NCI-H748 (cell line): ENCODE results near the gene ARHGAP33.
A peak's percentile ranks its signal among the peaks of the same experiment; 100 is the strongest.
"Not testable (repeated sequence)": the region's sequence is repeated elsewhere in the genome, so short reads cannot be mapped to it uniquely, and the experiment has no call there.

ENCODE experiments used
- DNase-seq: peaks from one replicate; lab custom pipeline; 2025; ENCODE audit not compliant: unreplicated experiment; lab: John Stamatoyannopoulos, UW

ARHGAP33 gene

DNA sequence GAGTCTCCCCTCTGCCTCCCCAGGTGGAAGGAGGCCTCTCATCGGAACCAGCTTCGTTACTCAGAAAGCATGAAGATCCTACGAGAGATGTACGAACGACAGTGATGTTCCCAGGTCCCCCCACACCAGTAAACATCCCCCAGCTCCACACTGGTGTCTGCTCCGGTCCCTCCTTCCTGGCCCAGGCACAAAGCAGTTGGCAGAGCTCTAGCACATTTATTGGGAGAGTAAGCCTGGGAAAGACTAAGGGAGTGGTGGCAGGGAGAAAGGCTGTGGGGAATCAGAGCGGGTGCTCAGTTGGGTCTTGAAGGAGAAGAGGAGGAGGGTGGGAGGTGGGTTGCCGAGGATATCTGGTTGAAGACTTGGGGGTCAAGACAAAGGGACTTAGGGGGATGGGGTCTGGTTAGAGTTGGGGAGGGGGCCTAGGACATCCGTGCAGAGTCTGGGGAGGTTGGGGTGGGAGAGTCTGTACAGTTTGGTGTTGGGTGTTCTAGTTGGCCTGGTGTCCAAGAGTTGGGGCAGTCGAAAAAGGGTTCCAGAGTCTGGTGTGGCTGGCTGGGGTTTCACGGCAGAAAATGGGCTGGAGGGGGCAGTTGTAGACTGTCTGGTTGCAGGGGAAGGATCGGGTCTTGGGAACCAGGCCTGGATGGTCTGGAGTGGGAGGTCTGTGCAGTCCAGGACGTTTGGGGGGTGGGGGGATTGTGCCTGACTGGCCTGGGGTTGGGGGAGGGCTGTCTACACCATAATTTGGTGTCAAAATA, 20.8 kb upstream of the ARHGAP33 start:
- no peak for DNase-seq

- DNase-seq = no peak
Measured at GRCh38 chr19:35755131-35755549, 20.2 kb upstream of the ARHGAP33 start.

DNA sequence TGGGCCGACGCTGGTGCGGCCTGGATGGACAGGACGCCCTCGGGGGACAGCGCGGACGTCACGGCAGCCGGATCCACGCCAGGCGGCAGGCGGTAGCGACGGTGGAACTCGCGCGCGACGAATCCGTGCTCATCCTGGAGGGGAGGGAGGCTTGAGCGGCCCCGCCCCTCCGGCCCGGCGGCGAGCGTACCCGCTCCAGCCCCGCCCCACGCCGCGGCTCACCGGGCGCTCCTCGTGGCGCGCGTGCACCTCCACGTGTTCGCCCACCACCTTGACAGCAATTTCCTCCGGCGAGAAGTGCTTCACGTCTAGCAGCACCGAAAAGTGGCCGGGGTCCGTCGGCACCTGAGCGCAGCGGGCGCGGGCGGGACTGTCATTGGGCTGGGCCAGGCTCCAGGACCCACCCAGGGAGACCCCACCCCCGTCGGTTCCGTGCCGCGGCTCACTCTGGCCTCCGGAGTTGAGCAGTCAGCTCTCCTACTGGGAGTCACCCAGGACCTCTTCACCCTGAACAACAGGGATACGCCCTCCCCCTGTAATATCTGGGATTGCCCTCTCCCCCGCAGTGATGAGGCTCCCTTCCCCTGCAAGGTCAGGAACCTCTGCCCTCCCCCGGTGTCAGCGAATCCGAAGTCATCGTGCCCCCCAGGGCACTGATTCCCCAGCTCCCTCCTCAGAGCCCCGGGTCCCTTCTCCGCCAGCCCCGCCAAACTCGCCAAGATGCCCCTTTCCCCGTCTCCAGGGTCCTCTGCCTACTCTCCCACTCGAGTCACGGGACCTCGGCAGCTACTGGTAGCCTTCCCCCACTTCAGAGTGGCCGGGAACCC, 19.6 kb upstream of the ARHGAP33 start:
- peak; percentile 58 for DNase-seq

- DNase-seq = peak; percentile 50
Measured at GRCh38 chr19:35756377-35757230, 18.8 kb upstream of the ARHGAP33 start, which contains the start of gene HSPB6. Gene HSPB6, minus strand, starts transcription at chr19:35757029. Its CDS starts 21 bp downstream, at chr19:35757008.

- DNase-seq = peak; percentile 87
Measured at GRCh38 chr19:35757231-35757748, 18.1 kb upstream of the ARHGAP33 start.

DNA sequence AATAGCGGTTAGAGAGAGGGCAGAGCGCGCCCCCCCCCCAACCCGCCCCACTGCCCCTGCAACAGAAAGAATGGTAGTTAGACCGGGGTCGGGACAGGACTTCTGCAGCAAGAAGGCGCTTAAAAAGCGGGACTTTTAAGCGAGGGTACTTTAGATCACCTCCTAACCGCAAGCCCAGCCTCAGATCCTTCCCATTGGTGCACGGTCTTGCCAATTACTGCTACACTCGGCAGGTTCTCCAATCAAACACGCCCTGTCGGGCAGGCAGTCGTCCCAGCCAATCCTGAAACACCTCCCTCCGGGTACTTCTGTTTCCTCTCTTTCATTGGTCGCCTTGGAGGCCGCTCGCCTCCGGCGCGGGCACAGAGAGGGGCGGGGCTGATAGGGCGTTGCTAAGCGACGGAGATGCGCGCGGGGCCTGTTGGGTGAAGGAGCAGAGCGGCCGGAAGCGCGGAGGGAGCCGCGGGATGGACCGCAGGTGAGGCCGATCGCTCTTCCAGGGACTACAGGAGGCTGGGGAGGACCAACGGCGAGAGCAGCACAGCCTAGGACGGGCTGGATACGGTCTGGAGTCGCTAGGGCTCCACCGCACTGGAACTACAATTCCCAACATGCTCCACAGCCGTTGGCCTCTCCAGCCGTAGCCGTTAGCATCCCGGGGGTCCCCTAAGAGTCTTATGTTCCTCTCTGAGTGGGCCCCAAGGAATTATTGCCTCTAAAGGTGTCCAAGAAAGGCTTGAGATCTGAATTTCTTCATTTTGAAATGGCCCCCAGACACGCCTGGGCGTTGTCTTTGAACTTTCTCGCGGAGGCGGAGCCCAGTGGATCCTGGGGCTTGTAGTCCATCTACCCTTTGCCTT, 17.4 kb upstream of the ARHGAP33 start, which contains the start of gene PROSER3:
TSS of gene PROSER3 (plus strand) at position 428 of the 860 bp plus-strand sequence. CDS start at position 468, 40 bp downstream.
- peak; percentile 100 for DNase-seq

DNA sequence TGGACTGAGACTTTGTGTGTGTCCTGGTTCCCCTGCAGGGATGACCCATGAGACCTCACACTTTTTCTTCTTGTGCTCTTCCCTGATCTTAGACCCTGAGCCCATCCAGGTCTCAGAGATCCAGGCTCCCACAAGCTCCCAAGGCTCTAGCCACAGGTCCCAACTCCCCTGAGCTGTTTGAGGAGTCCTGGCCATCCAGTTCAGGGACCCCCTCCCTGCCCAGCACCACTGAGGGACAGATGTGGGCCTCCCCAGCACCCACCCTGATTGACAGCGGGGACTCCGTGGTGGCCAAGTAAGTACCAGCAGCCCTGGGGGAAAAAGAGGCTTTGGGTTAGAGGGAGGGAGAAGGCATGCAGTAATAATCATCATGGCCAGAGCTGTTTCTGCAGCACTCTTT, 15.7 kb upstream of the ARHGAP33 start:
- no peak for DNase-seq

- no peak for DNase-seq
Measured at GRCh38 chr19:35760711-35761349, 14.5 kb upstream of the ARHGAP33 start.

DNA sequence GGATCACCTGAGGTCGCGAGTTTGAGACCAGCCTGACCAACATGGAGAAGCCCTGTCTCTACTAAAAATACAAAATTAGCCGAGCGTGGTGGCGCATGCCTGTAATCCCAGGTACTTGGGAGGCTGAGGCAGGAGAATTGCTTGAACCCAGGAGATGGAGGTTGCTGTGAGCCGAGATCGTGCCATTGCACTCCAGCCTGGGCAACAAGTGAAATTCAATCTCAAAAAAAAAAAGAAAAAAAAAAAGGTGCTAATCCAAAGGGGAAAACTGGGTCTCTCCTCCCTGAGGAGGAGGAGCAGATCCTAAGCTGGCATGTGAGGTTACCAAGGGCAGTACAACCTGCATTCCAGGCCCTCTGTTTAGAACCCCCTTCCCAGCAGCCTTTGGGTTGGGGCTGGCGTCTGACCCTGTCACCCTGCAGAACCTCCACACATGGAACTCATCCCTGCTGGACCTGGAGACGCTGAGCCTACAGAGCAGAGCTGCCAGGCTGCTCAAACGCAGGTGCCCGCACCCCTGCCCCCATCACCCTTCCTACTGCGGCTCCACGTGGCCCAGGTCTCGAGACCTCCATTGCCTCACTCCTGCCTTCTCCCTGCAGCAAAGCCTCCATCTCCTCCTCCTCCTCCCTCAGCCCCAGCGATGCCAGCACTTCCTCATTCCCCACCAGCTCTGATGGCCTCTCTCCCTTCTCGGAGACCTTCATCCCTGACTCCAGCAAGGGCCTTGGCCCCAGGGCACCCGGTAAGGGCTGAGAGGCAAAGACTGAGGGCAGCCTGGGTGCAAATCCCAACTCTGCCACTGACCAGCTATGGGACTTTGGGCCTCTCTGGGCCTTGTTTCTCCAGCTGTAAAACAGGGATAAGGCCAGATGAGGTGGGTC, 10.7 kb upstream of the ARHGAP33 start:
- DNase-seq = no peak

DNA sequence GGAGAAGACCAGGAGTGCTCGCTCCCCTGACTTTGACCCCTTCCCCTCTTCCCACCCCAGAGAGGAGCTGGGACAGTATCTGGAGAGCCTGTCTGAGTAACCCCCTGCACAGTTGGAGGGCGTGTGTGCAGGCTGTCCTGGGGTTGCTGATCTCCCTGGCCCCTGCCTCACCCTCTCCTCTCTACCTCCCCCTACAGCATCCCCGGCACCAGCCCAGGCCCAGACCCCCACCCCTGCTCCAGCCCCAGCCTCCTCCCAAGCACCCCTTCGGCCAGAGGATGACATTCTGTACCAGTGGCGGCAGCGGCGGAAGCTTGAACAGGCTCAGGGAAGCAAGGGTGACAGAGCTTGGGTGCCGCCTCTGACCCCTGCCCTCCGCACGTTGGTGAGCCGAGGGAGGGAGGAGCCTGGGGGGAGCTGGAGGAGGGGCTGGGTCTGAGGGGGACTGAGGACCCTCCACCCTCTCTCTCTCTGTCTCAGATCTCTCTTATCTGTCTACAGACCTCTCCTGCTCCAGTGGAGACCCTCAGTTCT, 8.7 kb upstream of the ARHGAP33 start:
- DNase-seq = no peak

GRCh38 chr19:35767288-35768081, 7.9 kb upstream of the ARHGAP33 start:
- no peak for DNase-seq

- DNase-seq = no peak
Measured at GRCh38 chr19:35768082-35768421, 7.3 kb upstream of the ARHGAP33 start.

DNA sequence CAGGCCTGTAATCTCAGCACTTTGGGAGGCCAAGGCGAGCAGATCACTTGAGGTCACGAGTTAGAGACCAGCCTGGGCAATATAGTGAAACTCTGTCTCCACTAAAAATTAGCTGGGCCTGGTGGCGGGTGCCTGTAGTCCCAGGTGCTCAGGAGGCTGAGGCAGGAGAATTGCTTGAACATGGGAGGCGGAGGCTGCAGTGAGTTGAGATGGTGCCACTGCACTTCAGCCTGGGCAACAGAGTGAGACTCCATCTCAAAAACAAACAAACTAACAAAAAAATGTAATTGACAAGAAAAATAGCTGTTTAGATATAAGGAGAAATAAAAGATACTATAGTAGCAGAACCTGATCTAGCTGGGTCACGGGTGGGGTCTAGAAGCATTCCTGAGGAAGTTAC, 3.0 kb upstream of the ARHGAP33 start:
- not testable (repeated sequence) for DNase-seq

DNA sequence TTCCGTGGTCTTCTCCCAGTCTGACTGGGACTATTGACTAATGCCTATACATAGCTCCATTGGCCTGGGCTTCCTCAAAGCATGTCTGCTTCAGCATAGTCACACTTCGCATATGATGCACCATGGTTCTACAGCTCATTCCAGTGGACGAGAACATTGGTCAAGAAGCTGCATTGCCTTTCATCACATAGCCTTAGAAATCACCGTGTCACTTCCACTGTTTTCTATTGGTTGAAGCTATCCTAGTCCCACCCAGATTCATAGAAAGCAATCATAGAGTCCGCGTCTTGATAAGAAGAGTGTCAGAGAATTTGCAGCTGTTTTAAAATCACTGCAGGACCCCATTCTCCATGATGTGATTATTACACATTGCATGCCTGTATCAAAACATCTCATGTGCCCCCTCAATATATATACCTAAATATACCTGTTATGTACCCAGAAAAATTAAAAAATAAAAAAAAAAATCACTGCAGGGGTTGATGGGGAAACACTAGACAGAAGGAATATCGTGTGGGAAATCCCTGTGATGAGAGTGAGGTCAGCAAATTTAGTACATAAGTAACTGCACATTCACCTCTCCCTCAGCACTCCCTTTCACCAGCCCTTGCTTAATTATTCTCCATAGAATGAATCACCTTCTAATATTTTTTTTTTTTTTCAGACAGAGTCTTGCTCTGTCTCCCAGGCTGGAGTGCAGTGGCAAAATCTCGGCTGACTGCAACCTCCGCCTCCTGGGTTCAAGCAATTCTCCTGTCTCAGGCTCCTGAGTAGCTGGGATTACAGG, 2.2 kb upstream of the ARHGAP33 start:
- no peak for DNase-seq

DNA sequence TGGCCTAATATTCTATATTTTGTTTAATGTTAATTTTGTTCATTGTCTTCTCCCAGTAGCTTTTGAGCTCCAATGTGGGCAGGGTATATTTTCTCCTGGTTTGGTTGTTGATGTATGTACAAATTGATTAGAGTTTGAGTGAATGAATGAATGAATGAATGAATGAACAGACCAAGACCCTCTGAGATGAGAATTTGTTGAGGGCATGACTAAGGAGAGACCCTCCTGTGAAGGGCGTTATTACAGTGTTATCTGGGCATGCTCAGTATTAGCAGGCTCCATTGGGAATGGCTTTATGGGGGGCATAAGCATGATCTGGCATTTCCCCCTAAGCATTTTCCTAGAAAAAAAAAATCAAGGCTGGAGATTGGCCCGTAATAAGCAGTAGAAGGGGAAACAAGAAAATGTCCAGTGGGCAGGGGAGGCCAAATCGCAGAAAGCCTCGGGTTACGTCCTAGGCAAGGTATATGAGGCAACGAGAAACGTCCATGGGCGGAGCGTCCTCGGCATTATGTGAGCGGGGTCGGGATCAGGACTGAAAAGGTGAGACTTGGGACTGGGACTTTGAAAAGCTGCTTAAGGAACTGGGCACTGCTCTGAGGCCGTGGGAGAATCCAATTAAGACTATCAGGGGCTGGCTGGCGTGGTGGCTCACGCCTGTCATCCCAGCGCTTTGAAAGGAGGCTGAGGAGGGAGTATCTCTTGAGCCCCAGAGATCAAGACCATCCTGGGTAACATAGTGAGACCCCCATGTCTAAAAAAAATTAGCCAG, 904 bp upstream of the ARHGAP33 start:
- peak; percentile 51 for DNase-seq

GRCh38 chr19:35775046-35775297, 392 bp upstream of the ARHGAP33 start:
- no peak for DNase-seq
